Endothelial cell of umbilical vein (primary cell): ENCODE results near the gene FGF2. TPM values are rescaled to one million over a fixed set of nuclear protein-coding genes. Genes with fewer than 3 reads are reported as not detected.
"Not testable (repeated sequence)": the region's sequence is repeated elsewhere in the genome, so short reads cannot be mapped to it uniquely, and the experiment has no call there.

Experiments
- BruUV-seq: library from RNA; stranded (reverse); fragments of 400-500 nt; replicated peaks from 2 replicates; lab custom pipeline; 2021; lab: Mats Ljungman, UMichigan
- CTCF ChIA-PET: fragments of 300-600, 350-600 bp; sonication (Branson Sonifier 250); formaldehyde crosslinking; loops from one replicate; lab custom pipeline; 2021; ENCODE audit warnings: antibody characterized with exemption, inconsistent platforms; lab: Charles Lee
- POLR2A ChIA-PET: fragments of 300-600, 350-600 bp; sonication (Branson Sonifier 250); formaldehyde crosslinking; loops from one replicate; lab custom pipeline; 2021; ENCODE audit warnings: antibody characterized with exemption, inconsistent platforms; lab: Charles Lee
- DNase-seq: peaks from one replicate; pipeline ENCODE4 v3.0.0-alpha.2; 2011; ENCODE audit warnings: low read depth, low spot score
- FAIRE-seq: peaks from 2 replicates; lab custom pipeline; 2011; peaks lifted over from hg19 to GRCh38; lab: Jason Lieb, UNC
- H2AFZ ChIP-seq: 2 replicates; pipeline ENCODE4 v1.6.0; 2012; ENCODE audit warnings: low read depth, low read length, control low read depth, inconsistent platforms
- H3K27ac ChIP-seq: 2 replicates; pipeline ENCODE4 v1.5.1; 2011; ENCODE audit warnings: low read depth, mild to moderate bottlenecking, control low read depth, low read length, moderate library complexity; ENCODE audit not compliant: insufficient read depth
- H3K27me3 ChIP-seq, 2 experiments: 2 replicates each; pipeline versions ENCODE4 v1.6.0 to v1.6.1; 2011; ENCODE audit warnings: low read length in 2 of 2, mixed read lengths in 1 of 2; ENCODE audit not compliant: control insufficient read depth in 2 of 2, insufficient read depth in 2 of 2
- H3K36me3 ChIP-seq, 2 experiments: 2 replicates in 1 of 2; 3 replicates in 1 of 2; pipeline ENCODE4 v1.5.1; 2011; ENCODE audit warnings: low read length in 2 of 2, mild to moderate bottlenecking in 1 of 2, moderate library complexity in 1 of 2; ENCODE audit not compliant: control insufficient read depth in 2 of 2, insufficient read depth in 2 of 2; ENCODE audit errors: extremely low read depth in 1 of 2
- H3K4me1 ChIP-seq: 3 replicates; pipeline ENCODE4 v1.5.1; 2011; ENCODE audit warnings: mild to moderate bottlenecking, low read length; ENCODE audit not compliant: control insufficient read depth, insufficient read depth; ENCODE audit errors: extremely low read depth
- H3K4me2 ChIP-seq: 2 replicates; pipeline ENCODE4 v1.6.1; 2011; ENCODE audit warnings: low read length, control low read depth, mixed read lengths; ENCODE audit not compliant: insufficient read depth
- H3K4me3 ChIP-seq, 3 experiments: fragments of 200-600 bp in 1 of 3; sonication (generic), shearing (Covaris generic) in 1 of 3; replicated peaks in 1 of 3; 2 replicates each; pipeline ENCODE4 v1.5.1; 2011 to 2016; ENCODE audit warnings: control low read depth in 3 of 3, low read length in 3 of 3, mild to moderate bottlenecking in 2 of 3, inconsistent platforms in 1 of 3, low read depth in 1 of 3, moderate library complexity in 1 of 3; ENCODE audit not compliant: insufficient read depth in 1 of 3
- H3K79me2 ChIP-seq: 2 replicates; pipeline ENCODE4 v1.6.0; 2012; ENCODE audit warnings: low read length, inconsistent platforms; ENCODE audit not compliant: control insufficient read depth, insufficient read depth
- H3K9ac ChIP-seq: replicated peaks from 2 replicates; pipeline ENCODE3; 2011; ENCODE audit warnings: low read length, control low read depth; ENCODE audit not compliant: insufficient read depth; ENCODE audit errors: extremely low read depth
- H3K9me1 ChIP-seq: replicated peaks from 3 replicates; pipeline ENCODE4 v1.6.0; 2011; ENCODE audit warnings: mild to moderate bottlenecking, low read length; ENCODE audit not compliant: control insufficient read depth, insufficient read depth; ENCODE audit errors: extremely low read depth
- H3K9me3 ChIP-seq: replicated peaks from 2 replicates; pipeline ENCODE4 v1.5.1; 2012; ENCODE audit warnings: low read length, inconsistent platforms; ENCODE audit not compliant: control insufficient read depth, insufficient read depth
- H4K20me1 ChIP-seq: replicated peaks from 2 replicates; pipeline ENCODE3; 2011; ENCODE audit warnings: mild to moderate bottlenecking, low read length; ENCODE audit not compliant: control insufficient read depth, insufficient read depth; ENCODE audit errors: extremely low read depth
- CTCF ChIP-seq, 2 donors: IDR thresholded peaks; 1 replicate in 1 of 2; 2 replicates in 1 of 2; pipeline ENCODE4 v1.5.1; 2011; ENCODE audit warnings: low read length in 2 of 2, mild to moderate bottlenecking in 2 of 2, moderate library complexity in 2 of 2, control low read depth in 1 of 2, inconsistent platforms in 1 of 2, low read depth in 1 of 2; ENCODE audit not compliant: insufficient read depth in 1 of 2; ENCODE audit errors: extremely low read depth in 1 of 2
- EZH2 ChIP-seq: IDR thresholded peaks from 2 replicates; pipeline ENCODE4 v1.6.1; 2012; ENCODE audit warnings: borderline replicate concordance, low read depth, mild to moderate bottlenecking, moderate library complexity, low read length, inconsistent platforms; ENCODE audit not compliant: severe bottlenecking
- FOS ChIP-seq: IDR thresholded peaks from 2 replicates; pipeline ENCODE4 v1.6.1; 2011; ENCODE audit warnings: mild to moderate bottlenecking, low read length, moderate library complexity, borderline replicate concordance; ENCODE audit not compliant: insufficient read depth
- GATA2 ChIP-seq: IDR thresholded peaks from 2 replicates; pipeline ENCODE4 v1.7.0; 2011; ENCODE audit warnings: low read depth, mild to moderate bottlenecking, moderate library complexity, mixed read lengths, low read length; ENCODE audit not compliant: insufficient read length, insufficient read depth
- JUN ChIP-seq: IDR thresholded peaks from 2 replicates; pipeline ENCODE4 v1.6.1; 2011; ENCODE audit warnings: borderline replicate concordance, low read depth; ENCODE audit not compliant: insufficient read length, insufficient read depth
- MAX ChIP-seq: IDR thresholded peaks from 2 replicates; pipeline ENCODE4 v1.6.1; 2011; ENCODE audit not compliant: insufficient read depth, insufficient read length
- MYC ChIP-seq: IDR thresholded peaks from one replicate; pipeline ENCODE4 v1.6.1; 2011; ENCODE audit warnings: mild to moderate bottlenecking, low read depth, low read length
- POLR2A ChIP-seq: IDR thresholded peaks from 2 replicates; pipeline ENCODE4 v1.6.1; 2012; ENCODE audit warnings: low read depth, mild to moderate bottlenecking, control low read depth, low read length
- POLR2AphosphoS5 ChIP-seq: IDR thresholded peaks from 2 replicates; pipeline ENCODE4 v1.6.1; 2012; ENCODE audit warnings: low read depth, mild to moderate bottlenecking, control low read depth, low read length, moderate library complexity; ENCODE audit not compliant: insufficient read depth
- dilution Hi-C: fragments of 300-500 bp; cut with MboI; formaldehyde crosslinking; loops from one replicate; pipeline ENCODE4 v1.15.0; 2019; ENCODE audit warnings: low sequenced_read_pairs; ENCODE audit not compliant: extremely low pct_ligation_motif_present
- intact Hi-C: fragments of 100-400 bp; cut with micrococcal nuclease; formaldehyde crosslinking; loops from one replicate; pipeline ENCODE4 v1.10.0; 2022
- polyA plus RNA-seq, 4 experiments: library from polyadenylated mRNA; depleted of rRNA in 3 of 4; stranded (reverse) in 3 of 4; unstranded in 1 of 4; fragments of >200 nt; gene quantifications; 2 replicates each; pipeline versions ENCODE4 v1.2.1 to v1.2.3, GENCODE V29; 2011 to 2012; ENCODE audit warnings: missing spikeins in 1 of 4
- total RNA-seq: library from RNA; stranded (reverse); gene quantifications from 2 replicates; pipeline ENCODE4 v1.2.3, GENCODE V29; 2021

FGF2 gene
- total and polyA plus RNA-seq, 2 donors (not counting 3 experiments of a cell fraction or from before 2014, with no cell fraction given) = 4.6 to 23.9 TPM

- H3K79me2 ChIP-seq, FAIRE-seq, DNase-seq, H3K9me3 ChIP-seq, dilution Hi-C loops, intact Hi-C loops, H3K9me1 ChIP-seq, H3K27me3 ChIP-seq, H2AFZ ChIP-seq, H3K4me1 ChIP-seq, H3K9ac ChIP-seq, H3K4me3 ChIP-seq, BruUV-seq, H3K4me2 ChIP-seq, POLR2A ChIA-PET, CTCF ChIA-PET, H4K20me1 ChIP-seq, H3K36me3 ChIP-seq, H3K27ac ChIP-seq: not testable (repeated sequence)
Observed at GRCh38 chr4:122868235-122868634, 41.6 kb downstream of the FGF2 start.

GRCh38 chr4:122873146-122873545, 46.5 kb downstream of the FGF2 start:
- ChIA-PET CTCF (interaction anchor here (1.3 to 1.5 kb wide), 2 partner anchors 18 to 115 kb away, joined by 3 to 4 read pairs; no protein-coding TSS in a partner anchor), POLR2A (no interaction called here)
- FAIRE-seq (no peak), DNase-seq (no peak)
- TF ChIP-seq FOS (no peak), CTCF (IDR thresholded peaks at IDR 0.05; ENCODE audit: extremely low read depth in 1 of 2, insufficient read depth in 1 of 2, low read depth in 1 of 2, low read length in 2 of 2) (no peak), MYC (no peak), MAX (no peak), GATA2 (no peak), JUN (no peak), POLR2A (no peak), POLR2AphosphoS5 (no peak), EZH2 (no peak)
- Histone ChIP-seq H3K79me2 (no peaks in the 10 kb centered on the region), H3K27me3 (no peaks in the 10 kb centered on the region), H3K36me3 (peaks cover 0 to 2% of the 10 kb centered on the region in 2 experiments), H3K4me3 (no peak overlapping the region), H3K9me1 (no peaks in the 10 kb centered on the region), H3K4me2 (no peak overlapping the region), H3K9me3 (no peaks in the 10 kb centered on the region), H2AFZ (no peak overlapping the region), H3K4me1 (peaks cover 13% of the 10 kb centered on the region), H3K27ac (no peak overlapping the region), H3K9ac (no peak overlapping the region), H4K20me1 (no peaks in the 10 kb centered on the region)
- intact Hi-C loops = loop anchor here (2.0 kb wide), 1 partner anchor 18 kb away; no protein-coding TSS in a partner anchor
- no TSS peak for BruUV-seq
- dilution Hi-C loops = no loop called here
